ENCODE results near the gene JOSD2.

GRCh38 chr19:50552540-50552939 is 41.5 kb upstream of the JOSD2 start:
- no peak for TF ChIP-seq POLR2A (IDR thresholded peaks at IDR 0.05)
- TF ChIP-seq, protein P1, sequence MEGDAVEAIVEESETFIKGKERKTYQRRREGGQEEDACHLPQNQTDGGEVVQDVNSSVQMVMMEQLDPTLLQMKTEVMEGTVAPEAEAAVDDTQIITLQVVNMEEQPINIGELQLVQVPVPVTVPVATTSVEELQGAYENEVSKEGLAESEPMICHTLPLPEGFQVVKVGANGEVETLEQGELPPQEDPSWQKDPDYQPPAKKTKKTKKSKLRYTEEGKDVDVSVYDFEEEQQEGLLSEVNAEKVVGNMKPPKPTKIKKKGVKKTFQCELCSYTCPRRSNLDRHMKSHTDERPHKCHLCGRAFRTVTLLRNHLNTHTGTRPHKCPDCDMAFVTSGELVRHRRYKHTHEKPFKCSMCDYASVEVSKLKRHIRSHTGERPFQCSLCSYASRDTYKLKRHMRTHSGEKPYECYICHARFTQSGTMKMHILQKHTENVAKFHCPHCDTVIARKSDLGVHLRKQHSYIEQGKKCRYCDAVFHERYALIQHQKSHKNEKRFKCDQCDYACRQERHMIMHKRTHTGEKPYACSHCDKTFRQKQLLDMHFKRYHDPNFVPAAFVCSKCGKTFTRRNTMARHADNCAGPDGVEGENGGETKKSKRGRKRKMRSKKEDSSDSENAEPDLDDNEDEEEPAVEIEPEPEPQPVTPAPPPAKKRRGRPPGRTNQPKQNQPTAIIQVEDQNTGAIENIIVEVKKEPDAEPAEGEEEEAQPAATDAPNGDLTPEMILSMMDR (IDR thresholded peaks at IDR 0.05), result no peak
